HG02763 (cell line): ENCODE data around the gene VAX1.
"Not testable (repeated sequence)": the region's sequence is repeated elsewhere in the genome, so short reads cannot be mapped to it uniquely, and the experiment has no call there.

Source experiments
- ATAC-seq: cut with Tn5 transposase; IDR thresholded peaks from one replicate; pipeline ENCODE4 v1.9.1; 2021; ENCODE audit warnings: mild to moderate bottlenecking, moderate library complexity; ENCODE audit not compliant: unreplicated experiment

The VAX1 gene

GRCh38 chr10:117136391-117136975, 1.6 kb downstream of the VAX1 start:
- no peak for ATAC-seq

GRCh38 chr10:117135480-117136140, 2.5 kb downstream of the VAX1 start:
- no peak for ATAC-seq

DNA sequence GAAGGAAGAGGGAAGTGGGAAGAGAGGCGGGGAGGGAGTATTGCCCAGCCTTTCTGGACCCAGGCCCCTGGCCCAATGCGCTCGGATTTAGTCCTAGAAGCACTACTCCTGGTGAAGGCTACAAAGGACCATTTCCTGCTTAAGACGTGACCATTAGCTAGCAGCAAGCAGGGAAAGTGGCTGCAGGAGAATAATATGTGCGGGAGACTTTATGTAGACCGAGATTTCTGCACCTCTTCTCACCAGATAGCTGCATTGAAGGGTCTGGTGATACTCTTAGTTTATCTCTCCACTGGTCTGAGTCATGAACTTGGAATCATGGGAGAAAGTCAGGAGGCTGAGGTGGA, 3.1 kb downstream of the VAX1 start:
- no peak for ATAC-seq

DNA sequence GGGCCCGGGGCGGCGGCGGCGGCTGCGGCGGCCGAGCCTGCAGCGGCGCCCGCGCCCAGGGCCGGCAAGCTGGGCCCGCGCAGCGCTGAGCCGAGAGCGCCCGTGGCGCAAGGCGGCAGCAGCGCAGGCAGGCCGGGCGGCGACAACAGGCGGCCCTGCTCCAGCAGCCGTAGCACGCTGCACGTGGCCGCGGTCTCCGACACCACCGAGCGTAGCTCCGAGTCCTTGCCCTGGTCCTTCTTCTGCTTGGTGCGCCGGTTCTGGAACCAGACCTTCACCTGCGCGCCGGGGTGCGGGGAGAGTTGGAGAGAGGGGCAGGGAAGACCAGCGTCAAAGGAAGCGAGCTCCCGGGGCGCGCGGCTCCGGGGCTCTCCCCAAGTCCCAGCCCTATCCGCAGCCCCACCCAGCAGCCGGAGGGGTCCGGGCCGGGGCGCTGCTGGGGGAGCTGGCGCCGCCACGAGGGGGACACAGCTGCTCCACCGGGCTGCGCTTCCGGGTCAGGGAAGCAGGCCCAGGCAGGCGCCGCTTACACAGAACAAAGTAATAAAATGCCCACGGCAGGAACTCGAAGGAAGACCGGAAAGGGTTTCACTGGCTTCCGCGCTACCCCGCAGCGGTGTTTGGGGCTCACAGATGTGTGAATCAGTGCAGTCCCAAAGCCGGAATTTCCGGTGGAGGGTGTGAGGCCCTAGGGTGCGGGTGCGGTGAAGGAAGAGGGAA, 3.6 kb downstream of the VAX1 start:
- ATAC-seq = no peak

- ATAC-seq = no peak
These were observed 4.1 kb downstream of the VAX1 start for GRCh38 chr10:117134056-117134305.

DNA sequence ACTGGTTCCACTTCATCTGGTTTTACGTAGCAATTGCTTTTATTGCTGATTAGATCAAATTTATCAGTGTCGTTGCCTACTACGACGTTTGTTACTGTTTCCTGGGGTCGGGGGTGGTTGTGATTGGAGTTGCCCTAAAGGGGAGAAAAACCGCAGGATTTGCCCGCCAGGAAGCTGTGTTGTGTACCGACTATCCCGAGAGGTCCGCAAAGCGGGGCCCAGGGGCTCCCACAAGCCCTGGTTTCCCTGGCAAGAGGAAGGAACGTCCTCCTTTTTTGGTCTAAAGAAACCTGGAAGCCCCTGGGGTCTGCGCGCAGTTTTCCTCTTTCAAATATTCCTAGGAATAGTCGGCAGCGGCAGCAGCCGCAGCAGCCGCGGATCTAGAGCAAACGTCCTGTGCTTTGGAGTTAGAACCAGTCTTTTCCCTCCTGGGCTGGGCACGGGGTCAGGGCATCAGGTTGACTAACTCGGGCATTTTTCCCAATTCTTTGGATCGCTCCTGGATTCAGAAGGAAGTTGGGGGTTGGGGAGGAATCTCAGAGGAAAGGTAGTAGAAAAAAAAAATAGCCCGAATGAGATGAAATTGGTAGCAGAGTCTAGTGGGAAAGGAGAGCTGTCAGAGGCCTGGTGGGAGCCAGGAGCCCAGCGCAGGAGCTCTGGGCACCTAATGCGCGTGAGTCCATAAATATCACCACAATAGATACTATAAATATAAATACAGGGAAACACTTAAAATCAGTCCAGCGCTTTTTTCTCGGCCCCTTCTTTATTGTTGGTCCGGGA, 4.6 kb downstream of the VAX1 start:
- ATAC-seq = no peak

GRCh38 chr10:117132751-117133231, 5.3 kb downstream of the VAX1 start:
- no peak for ATAC-seq

GRCh38 chr10:117131376-117132327, 6.4 kb downstream of the VAX1 start:
- no peak for ATAC-seq

DNA sequence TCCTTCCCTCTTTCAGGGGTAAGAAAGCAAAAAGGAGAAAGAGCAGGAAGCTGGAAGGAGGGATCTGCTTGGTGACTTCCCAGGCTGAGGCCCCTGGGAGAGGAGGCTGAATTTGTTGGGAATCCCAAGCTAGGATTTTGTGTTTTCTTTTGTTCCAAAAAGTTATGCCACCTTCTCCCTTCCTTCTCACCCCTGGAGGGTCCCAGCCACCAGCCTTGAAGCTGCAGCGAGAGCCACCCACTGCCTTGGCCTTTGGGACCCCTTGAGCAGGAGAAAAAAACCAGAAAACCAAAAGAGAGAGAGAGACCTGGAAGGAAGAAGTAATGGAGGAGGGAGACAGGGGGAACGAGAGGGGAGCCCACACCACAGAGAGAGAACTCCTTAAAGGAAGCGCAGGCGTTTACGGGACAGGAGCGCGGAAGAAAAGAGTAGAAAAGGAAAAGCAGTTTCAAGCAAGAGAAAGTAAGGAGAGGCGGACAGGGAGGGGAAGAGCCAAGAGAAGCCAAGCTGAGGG, 7.2 kb downstream of the VAX1 start:
- no peak for ATAC-seq

DNA sequence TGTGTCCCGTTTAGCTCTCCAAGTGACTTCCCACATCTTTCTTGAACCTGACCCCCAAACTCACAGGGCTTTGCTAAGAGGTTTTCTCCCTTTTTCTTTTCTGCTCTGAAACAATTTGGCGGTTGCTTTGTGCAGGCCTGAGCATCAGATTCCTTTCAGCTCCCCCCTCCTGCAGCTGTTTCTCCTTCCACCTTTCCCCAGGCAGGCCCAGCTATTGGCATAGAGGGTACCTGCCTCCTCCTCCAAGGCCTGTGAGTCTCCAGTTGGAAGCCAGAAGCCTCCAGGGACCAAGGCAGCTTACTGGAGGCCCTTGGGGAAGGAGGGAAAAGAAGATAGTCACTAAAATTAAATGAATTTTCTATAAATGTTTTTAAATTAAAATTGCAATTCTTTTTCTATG, 7.7 kb downstream of the VAX1 start:
- no peak for ATAC-seq

DNA sequence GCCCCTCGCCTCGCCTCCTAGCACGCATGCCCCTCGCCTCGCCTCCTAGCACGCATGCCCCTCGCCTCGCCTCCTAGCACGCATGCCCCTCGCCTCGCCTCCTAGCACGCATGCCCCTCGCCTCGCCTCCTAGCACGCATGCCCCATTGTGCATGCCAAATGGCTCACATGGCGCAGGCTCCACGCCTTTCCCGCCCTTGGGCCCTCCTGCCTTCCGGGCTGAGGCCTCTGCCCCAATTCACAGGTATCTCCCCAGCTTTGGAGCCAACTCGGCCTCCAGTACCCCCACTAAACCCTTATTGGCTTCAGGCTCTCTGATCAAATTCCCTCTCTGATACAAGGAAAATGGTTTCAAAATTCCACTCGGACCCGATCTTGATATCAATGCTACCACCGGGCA, 11.4 kb downstream of the VAX1 start:
- not testable (repeated sequence) for ATAC-seq

DNA sequence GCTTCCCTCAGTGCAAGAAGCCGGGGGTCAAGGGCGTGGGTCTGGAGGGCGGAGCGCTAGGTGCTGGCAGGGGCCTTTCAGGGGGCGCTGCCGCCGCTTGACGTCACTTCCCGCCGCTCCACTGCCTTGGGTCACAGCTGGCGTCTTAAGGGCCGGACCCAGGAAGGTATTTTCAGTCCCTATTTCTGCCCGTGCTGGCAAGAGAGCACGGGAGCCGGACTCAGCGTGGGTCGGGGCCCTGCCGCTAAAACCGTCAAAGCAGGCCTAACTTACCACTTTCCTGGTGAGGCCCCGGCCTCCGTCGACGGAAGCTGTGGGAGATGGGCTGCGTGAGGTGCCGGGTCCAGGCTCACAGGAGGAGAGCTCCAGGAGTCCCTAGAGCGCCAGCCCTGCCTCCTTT, 12.0 kb downstream of the VAX1 start:
- no peak for ATAC-seq

DNA sequence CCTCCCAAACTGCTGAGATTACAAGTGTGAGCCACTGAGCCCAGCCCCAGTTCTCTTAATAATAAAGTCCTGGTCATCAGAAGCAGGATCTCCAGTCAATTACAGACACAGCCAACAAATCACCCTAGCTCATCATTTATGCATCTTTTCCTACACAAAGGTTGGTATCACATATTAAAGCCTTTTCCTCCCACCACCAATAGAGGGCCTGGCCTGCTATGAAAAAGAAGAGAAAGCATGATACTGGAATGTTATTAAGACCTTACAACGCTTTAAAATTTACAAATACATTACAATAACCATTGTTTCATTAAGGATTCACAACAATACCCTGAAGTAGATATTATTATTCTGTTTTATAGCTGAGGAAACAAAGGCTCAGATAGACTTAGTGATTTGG, 25.9 kb downstream of the VAX1 start:
- no peak for ATAC-seq

DNA sequence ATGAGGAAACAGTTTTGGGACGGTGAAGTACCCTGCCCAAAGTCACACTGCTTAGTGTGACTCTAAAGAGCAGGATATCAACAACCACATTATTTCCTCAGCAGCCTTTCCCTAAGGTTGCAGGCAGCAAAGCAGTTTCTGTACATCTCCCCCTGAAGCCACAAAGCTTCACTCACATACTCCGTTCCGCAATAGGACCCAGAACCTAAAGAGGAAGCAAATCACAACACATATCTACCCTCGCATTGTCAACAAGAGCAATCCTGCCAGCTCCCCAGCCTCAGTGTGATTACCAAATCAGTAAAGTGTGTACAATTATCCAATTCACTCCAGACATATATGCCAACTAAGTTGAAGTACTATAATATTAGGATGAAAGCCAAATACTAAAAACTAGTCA, 30.8 kb downstream of the VAX1 start:
- no peak for ATAC-seq

GRCh38 chr10:117096599-117097201, 41.4 kb downstream of the VAX1 start:
- ATAC-seq = no peak

DNA sequence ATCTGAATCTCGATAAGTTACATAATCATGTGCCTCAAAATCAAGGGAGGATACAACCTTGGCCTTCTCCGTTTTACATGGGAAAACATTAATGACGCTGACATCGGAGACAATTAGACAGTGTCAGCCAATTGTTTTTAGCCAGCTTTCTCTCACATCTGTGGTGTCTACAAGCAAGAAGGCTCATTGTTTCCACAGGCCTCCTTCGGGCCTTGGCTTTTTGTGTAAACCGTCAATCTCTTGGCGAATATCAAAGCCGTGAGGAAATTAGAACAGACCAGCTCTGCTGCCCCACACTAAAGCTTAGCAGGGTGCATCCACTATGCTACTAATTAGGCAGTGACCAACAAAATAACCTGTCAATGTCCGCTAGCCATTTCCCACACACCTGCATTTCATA, 43.2 kb downstream of the VAX1 start:
- ATAC-seq = no peak

- ATAC-seq = no peak
These were observed 45.7 kb downstream of the VAX1 start for GRCh38 chr10:117092386-117092785.

DNA sequence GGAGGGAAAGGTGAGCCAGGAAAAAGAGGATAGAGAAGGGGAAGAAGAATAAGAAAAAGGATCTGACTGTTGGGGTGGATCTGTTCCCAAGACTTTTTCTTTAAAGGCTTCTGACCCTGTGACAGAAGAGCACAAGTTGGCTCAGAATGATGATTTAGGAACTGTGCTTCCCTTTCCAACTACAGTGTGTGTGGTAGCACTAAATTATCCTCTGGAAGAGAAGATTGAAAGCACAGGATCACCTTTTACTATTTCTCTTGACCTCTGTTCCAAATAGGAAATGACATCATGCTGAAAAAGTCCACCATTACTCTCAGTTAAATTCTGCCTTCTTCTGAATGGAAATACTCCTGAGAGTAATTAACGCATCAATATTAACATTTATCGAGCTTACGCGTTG, 47.2 kb downstream of the VAX1 start:
- no peak for ATAC-seq

- no peak for ATAC-seq
These were observed 50.5 kb downstream of the VAX1 start for GRCh38 chr10:117087521-117087920.

DNA sequence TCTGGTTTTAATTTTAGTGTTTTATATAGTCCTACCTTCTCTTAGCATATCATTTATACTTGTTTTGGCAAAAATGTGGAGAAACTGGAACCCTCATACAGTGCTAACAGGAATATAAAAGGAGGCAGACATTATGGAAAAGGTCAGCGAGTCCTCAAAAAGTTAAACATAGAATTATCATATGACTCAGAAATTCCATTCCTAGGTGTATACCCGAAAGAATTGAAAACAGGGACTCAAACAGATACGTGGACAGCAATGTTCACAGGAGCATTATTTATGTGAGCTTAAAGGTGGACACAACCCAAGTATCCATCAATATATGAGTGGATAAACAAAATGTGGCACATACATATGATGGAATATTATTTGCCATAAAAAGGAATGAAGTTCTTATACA, 51.5 kb downstream of the VAX1 start:
- ATAC-seq = no peak
